ENCODE results near the gene TEX38. TPM values are rescaled to one million over a fixed set of nuclear protein-coding genes. Genes with fewer than 3 reads are reported as not detected.
"Not testable (repeated sequence)": the region's sequence is repeated elsewhere in the genome, so short reads cannot be mapped to it uniquely, and the experiment has no call there.

Gene TEX38
- total RNA-seq (2014; rRNA removed; shearing (Covaris generic)): not detected in 2 replicates

DNA sequence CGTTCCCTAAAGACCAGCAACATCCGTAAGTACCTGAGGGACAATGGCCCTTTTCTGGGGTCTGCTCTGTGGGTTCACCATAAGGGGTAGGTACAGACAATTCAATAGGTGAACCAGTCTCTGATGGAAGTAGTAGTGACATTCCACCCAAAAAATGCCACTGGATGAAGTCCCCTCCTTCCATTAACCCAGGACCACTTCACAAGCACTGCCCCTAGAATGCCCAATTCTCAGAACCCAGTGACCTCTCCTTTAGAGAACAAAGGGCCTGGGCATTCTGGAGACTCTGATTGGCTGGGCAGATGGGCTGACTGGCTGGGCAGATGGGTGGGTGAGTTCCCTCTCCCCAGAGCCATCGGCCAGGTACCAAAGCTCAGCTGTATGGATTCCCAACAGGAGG lies at the start of gene TEX38:
TEX38 (plus strand) TSS at position 301 of the 400 bp plus-strand sequence; CDS start at position 382, 81 bp downstream.
- no peak for DNase-seq (ENCODE audit: low read depth)

DNA sequence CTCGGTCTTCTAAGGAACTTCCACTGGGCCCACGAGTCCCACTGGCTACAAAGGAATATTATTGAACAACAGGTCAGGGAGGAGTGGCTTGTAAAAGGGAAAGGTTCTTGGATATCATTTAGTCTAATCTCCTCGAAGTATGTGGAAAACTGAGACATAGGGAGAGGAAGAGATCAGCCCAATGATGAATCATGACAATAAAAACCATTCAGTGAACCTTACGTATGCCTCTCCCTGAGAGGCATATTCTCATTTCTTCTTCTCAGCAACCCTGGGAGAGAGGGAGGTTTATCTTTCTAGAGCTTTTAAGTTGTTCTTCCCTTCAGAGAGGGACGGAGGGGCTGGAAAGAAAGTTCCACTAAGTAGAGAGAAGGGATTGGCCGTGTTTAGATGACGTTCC lies 49.7 kb upstream of the TEX38 start:
- peak; percentile 26 for DNase-seq (ENCODE audit: low read depth)

DNA sequence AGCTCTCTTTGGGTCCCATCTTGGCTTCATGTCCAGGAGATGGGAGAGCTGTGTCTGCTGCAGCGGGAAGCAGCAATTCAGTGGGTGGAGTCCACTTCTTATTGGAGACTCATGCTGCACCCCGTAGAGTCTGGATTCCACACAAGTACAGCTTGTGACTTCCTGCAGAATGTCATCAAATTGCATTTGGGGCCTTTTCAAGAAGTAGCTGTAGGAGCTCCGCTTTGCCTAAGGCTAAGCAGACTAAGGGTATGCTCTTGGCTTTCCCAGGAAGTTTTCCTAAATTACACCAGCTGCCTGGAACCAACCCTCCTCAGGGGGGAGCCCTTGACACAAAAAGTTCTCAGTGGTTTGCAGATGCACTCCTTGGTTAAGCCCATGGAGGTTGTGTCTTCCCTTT lies 49.3 kb upstream of the TEX38 start:
- DNase-seq (ENCODE audit: low read depth): peak; percentile 42

DNA sequence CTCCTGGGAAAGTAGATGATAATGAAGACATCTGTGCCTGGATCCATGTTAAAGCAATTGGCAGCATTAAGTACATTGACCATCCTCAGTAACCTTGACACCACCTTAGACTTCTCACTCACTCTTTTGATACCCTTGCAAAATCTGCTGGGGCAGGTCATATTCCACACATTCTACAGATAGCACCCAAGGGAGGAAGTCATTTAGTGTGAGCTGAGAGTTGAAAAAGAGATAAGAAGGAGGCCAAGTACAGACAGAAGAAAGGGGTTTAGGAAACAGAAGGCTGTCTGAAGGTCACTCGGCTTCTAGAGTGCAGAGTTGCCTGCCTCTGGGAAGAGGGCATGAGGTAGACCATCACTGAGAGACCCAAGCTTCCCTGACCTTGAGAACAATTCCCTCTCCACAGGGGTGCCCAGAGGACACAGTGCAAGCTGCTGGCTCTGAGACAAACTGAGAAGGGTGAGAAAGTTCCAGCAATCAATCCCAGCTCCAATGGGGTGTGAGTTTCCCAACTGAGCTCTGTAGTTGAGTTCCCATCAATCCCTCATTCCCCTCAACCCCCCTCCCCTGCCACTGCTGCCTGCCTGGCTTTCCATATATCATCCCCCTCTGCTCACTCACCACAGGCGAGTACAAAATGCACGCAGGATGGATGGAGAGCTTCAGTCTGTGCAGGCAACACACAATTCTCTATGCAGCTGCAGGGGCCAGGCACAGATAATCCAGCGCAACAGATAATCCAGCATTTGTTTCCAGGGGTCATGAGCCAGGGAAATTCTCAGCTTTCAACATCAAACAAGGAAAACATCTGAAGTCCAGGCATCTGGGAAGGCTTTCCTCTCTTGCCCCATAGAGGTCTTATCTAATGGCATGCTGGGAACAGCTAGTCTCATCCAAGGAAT lies 47.7 kb upstream of the TEX38 start:
- no peak for DNase-seq (ENCODE audit: low read depth)

DNA sequence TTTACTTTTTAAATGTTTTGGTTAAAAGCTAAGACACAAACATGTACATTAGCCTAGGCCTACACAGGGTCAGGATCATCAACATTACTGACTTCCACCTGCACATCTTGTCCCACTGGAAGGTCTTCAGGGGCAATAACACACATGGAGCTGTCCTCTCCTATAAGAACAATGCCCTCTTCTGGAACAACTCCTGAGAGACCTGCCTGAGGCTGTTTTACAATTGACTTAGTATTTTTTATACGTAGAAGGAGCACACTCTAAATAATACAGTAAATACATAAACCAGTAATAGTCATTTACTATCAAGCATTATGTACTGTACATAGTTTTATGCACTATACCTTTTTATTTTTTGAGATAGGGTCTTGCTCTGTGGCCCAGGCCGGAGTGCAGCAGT lies 40.9 kb upstream of the TEX38 start:
- DNase-seq (ENCODE audit: low read depth): no peak

GRCh38 chr1:46635205-46635604 lies 36.4 kb upstream of the TEX38 start:
- no peak for DNase-seq (ENCODE audit: low read depth)

GRCh38 chr1:46637444-46638083 lies 34.1 kb upstream of the TEX38 start:
- no peak for DNase-seq (ENCODE audit: low read depth)

GRCh38 chr1:46638921-46639320 lies 32.7 kb upstream of the TEX38 start:
- DNase-seq (ENCODE audit: low read depth): no peak

GRCh38 chr1:46639547-46639946 lies 32.1 kb upstream of the TEX38 start:
- no peak for DNase-seq (ENCODE audit: low read depth)

GRCh38 chr1:46642115-46642680 lies 29.5 kb upstream of the TEX38 start:
- DNase-seq (ENCODE audit: low read depth): no peak

DNA sequence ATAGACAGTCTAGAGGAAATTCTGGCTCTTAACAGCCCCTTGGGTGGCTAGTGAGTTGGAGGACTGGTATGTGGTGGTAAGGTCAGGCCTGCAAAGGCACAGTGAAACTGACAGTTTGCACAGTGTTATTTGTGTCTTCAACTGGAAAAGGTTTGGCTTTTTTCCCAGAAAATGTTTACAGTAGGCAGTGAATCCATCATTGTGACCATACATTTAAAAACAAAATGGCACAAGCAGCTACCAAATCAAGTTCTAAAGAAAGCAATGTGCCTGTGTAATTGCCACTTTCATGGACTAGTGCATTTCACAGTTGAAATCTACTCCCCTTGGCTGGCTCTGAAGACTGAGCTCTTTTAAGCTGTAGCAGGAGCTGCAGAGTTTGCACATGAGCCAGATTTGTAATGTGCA lies 28.3 kb upstream of the TEX38 start:
- DNase-seq (ENCODE audit: low read depth): peak; percentile 90

DNA sequence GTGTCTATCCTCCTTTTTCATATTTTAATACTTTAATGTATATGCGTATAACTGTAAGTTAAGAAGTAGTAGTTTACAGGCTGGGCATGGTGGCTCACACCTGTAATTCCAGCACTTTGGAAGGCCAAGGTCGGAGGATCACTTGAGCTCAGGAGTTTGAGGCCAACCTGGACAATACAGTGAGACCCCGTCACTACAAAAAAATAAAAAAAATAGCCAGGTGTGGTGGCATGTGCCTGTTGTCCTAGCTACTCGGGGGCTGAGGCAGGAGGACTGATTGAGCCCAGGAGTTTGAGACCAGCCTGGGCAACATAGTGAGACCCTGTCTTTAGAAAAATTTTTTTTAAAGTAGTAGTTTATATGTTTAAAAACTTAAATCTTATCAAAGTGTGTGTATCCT lies 25.8 kb upstream of the TEX38 start:
- no peak for DNase-seq (ENCODE audit: low read depth)

GRCh38 chr1:46646331-46646730 lies 25.3 kb upstream of the TEX38 start:
- DNase-seq (ENCODE audit: low read depth): no peak

DNA sequence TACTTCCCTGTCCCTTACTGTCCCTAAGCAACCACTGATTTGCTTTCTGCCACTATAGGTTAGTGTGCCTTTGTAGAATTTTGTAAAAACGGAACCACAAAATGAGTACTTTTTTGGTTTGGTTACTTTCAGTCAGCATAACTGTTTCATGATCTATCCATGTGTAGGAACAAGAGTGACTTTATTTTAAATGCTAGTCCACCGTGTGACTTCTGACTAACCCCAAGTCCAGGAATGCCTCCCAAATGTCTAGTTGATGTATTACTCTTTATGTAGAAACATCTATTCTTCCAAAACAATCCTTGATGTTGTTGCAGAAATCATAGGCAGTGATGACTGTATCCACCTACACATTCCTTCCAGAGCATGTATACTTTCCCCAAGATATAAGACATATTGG lies 24.8 kb upstream of the TEX38 start:
- DNase-seq (ENCODE audit: low read depth): no peak

GRCh38 chr1:46647611-46648010 lies 24.0 kb upstream of the TEX38 start:
- DNase-seq (ENCODE audit: low read depth): no peak

DNA sequence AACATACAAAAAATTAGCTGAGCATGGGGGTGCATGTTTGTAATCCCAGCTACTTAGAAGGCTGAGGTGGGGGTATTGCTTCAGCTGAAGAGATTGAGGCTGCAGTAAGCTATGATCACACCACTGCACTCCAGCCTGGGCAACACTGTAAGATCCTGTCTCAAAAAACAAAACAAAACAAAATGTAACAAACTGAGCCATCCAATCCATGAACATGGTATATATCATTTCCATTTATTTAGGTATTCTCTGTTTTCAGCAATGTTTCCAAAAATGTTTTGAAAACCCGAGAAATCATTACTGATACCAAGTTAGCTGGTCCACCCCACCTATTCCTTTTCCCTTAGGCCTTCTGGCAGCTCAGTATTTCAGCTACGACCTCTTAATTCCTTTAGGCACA lies 21.9 kb upstream of the TEX38 start:
- DNase-seq (ENCODE audit: low read depth): no peak

DNA sequence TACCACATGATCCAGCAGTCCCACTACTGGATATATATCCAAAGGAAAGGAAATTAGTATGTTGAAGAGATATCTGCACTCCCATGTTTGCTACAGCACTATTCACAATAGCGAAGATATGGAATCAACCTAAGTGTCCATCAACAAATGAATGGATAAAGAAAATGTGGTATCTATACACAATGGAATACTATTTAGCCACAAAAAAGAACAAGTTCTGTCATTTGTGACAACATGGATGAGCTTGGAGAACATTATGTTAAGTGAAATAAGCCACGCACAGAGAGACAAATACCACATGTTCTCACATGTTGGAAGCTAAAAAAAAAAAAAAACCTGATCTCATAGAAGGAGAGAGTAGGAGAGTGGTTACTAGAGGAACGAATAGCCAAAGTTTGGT lies 21.2 kb upstream of the TEX38 start:
- no peak for DNase-seq (ENCODE audit: low read depth)

DNA sequence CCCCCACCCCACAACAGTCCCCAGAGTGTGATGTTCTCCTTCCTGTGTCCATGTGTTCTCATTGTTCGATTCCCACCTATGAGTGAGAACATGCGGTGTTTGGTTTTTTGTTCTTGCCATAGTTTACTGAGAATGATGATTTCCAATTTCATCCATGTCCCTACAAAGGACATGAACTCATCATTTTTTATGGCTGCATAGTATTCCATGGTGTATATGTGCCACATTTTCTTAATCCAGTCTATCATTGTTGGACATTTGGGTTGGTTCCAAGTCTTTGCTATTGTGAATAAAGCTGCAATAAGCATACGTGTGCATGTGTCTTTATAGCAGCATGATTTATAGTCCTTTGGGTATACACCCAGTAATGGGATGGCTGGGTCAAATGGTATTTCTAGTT lies 20.5 kb upstream of the TEX38 start:
- not testable (repeated sequence) for DNase-seq (ENCODE audit: low read depth)

DNA sequence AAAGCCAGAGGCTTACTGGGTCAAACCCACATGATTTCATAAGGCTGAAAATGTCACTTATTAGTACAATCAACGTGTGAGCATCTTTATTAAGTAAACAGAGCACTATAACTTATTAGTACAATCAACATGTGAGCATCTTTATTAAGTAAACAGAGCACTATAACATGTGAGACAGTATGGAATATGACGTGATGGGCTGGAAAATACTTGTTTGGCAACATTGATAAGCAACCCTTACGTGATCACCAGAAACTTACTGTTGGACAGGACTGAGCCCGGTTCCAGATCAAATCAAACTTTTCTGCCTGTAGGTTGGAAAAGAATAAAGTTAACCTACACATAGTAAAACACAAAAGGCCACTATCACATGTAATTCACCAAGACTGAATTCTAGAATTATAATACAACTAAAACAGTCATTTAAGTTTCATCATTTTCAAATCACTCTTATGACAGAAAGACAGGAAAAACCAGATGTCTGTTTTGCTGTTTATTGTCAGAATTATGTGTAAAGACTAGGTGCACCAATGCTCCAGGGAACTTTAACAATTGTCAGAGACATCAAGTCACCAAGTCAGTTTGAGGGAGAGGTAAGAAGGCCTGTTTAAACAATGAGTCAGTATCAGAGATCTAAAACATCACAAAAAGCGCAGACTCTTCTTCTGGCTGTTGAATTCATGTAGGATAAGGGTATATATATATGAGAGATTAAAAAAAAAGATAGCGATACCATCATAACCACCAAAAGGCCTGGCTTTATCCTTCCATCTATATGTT lies 19.1 kb upstream of the TEX38 start:
- DNase-seq (ENCODE audit: low read depth): no peak

DNA sequence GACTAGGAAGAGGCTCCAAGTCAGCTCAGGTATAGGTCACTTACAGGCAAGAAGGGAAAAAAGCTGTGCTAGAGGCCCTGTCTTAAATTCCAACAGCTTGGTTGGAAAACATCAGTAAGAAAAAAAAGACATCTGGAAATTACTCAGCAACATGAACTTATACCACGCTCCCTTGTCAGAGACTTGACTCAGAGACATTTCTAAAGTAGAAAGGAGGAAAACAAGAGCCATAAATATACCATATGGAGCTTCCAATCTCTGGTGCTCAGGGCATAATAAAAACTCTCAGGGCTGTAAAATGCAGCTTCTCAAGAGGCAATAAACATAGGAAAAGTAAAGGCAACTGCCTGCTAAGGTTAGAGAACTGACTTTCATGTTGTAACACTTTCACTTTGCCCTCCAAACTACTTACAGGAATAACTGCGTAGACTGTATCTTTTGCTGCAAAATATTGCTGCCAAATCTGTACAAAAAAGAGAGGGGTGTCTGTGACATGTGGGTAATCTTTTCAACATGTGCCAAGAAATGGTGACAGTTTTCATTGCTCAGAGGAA lies 18.2 kb upstream of the TEX38 start:
- no peak for DNase-seq (ENCODE audit: low read depth)

DNA sequence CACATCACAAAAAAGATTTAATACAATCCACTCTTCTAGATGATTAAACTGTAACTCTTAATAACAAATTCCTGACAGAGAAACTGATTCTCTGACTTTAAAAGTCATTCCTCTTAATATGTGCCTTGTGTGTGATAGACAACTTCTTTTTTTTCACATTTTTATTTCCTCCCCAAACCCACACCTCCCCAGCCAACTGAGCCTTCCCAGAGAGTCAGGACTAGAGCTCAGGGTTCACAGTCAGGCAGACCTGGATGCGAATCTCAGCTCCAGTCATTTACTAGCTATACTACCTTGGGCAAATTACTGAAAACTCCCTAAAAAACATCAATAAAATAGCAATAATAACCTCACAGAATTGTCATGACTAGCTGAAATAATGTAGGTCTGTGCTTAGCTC lies 17.6 kb upstream of the TEX38 start:
- no peak for DNase-seq (ENCODE audit: low read depth)

- DNase-seq (ENCODE audit: low read depth): not testable (repeated sequence)
These were observed 17.0 kb upstream of the TEX38 start for GRCh38 chr1:46654698-46655097.

Data from Daoy (cell line).